ENCODE data around the gene AKAP6. TPM values are rescaled to one million over a fixed set of nuclear protein-coding genes. Genes with fewer than 3 reads are reported as not detected.

Gene AKAP6
- total RNA-seq, 1 experiment from 2014 or later = 1.1 TPM

DNA sequence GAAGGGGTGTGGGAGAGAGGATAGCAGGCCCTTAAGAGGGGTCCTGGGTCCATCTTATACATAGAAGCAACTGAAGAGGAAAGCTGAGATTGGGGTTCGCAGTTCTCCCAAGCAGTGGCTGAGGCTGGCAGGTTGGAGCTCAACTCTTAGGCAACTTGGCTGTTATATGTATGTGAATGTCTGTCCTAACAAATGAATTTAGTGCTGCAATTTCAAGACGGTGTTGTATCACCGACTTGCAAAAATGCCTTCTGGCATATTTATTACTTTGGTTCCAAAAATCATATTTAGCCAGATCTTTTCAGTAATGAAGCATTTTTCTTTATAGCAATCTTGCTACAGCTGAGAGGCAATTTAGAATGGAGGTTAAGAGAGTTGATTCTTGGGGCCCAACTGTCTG, 148.3 kb downstream of the AKAP6 start:
- H2BK20ac ChIP-seq (ENCODE audit: low read depth, low read length, poor library complexity, severe bottlenecking) = no peak overlapping the region
- H3K18ac ChIP-seq (ENCODE audit: insufficient read length, low read depth, low read length) = no peak overlapping the region
- H2AFZ ChIP-seq (ENCODE audit: low read length) = no peak overlapping the region
- no peak overlapping the region for H4K91ac ChIP-seq (ENCODE audit: insufficient read length, low read depth, low read length)
- H3K9ac ChIP-seq (ENCODE audit: extremely low read depth, insufficient read length, low read length) = no peak overlapping the region
- no peaks in the 10 kb centered on the region for H3K23me2 ChIP-seq (ENCODE audit: insufficient read length, low read depth, low read length, poor library complexity, severe bottlenecking)
- H2AK5ac ChIP-seq (ENCODE audit: insufficient read length, low read length) = no peak overlapping the region
- H3K56ac ChIP-seq (ENCODE audit: insufficient read length, low read depth, low read length) = no peak overlapping the region
- no peak overlapping the region for H3K23ac ChIP-seq (ENCODE audit: insufficient read length, low read depth, low read length)
- H4K20me1 ChIP-seq (ENCODE audit: control insufficient read depth, insufficient read depth, insufficient read length) = no peaks in the 10 kb centered on the region
- no peaks in the 10 kb centered on the region for H3K9me3 ChIP-seq (ENCODE audit: control insufficient read depth, low read depth, low read length)
- TF ChIP-seq, protein P1, sequence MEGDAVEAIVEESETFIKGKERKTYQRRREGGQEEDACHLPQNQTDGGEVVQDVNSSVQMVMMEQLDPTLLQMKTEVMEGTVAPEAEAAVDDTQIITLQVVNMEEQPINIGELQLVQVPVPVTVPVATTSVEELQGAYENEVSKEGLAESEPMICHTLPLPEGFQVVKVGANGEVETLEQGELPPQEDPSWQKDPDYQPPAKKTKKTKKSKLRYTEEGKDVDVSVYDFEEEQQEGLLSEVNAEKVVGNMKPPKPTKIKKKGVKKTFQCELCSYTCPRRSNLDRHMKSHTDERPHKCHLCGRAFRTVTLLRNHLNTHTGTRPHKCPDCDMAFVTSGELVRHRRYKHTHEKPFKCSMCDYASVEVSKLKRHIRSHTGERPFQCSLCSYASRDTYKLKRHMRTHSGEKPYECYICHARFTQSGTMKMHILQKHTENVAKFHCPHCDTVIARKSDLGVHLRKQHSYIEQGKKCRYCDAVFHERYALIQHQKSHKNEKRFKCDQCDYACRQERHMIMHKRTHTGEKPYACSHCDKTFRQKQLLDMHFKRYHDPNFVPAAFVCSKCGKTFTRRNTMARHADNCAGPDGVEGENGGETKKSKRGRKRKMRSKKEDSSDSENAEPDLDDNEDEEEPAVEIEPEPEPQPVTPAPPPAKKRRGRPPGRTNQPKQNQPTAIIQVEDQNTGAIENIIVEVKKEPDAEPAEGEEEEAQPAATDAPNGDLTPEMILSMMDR (conservative IDR thresholded peaks at IDR 0.05) = no peak
- H3K79me1 ChIP-seq (ENCODE audit: insufficient read depth, low read depth, low read length, poor library complexity, severe bottlenecking) = no peaks in the 10 kb centered on the region
- H3K27ac ChIP-seq (ENCODE audit: insufficient read length, low read depth, low read length) = no peak overlapping the region
- H2BK5ac ChIP-seq (ENCODE audit: insufficient read length, low read length) = no peak overlapping the region
- H3K36me3 Mint-ChIP-seq (ENCODE audit: insufficient read depth in 1 of 3, low read depth in 3 of 3) = no peaks in the 10 kb centered on the region
- H3T11ph ChIP-seq (ENCODE audit: low read length) = no peak overlapping the region
- H2BK15ac ChIP-seq (ENCODE audit: low read depth, low read length) = no peak overlapping the region
- H3K27ac Mint-ChIP-seq = no peak overlapping the region; a peak in 1 of 7 replicates
- H3K27me3 Mint-ChIP-seq (ENCODE audit: low read depth) = no peaks in the 10 kb centered on the region
- no peaks in the 10 kb centered on the region for H3K27me3 ChIP-seq (ENCODE audit: insufficient read depth, low read length)
- H3K4ac ChIP-seq (ENCODE audit: low read depth, low read length) = no peak overlapping the region
- no peak overlapping the region for H4K8ac ChIP-seq (replicated peaks; ENCODE audit: insufficient read length, low read depth, low read length)
- peaks cover 15 to 16% of the 10 kb centered on the region in 2 experiments for H3K4me1 Mint-ChIP-seq
- no peaks in the 10 kb centered on the region for H3K9me3 Mint-ChIP-seq
- no peak overlapping the region for H3K4me2 ChIP-seq (ENCODE audit: insufficient read depth, insufficient read length, low read length)
- no peaks in the 10 kb centered on the region for H3K79me2 ChIP-seq (ENCODE audit: insufficient read depth, low read length)
- DNase-seq = no peak
- peaks cover 2% of the 10 kb centered on the region; the same call in 1 of the 2 replicates for H3K4me1 ChIP-seq (ENCODE audit: insufficient read depth, low read length)
- no peak overlapping the region for H4K5ac ChIP-seq (ENCODE audit: insufficient read length, low read depth, low read length)
- H2BK120ac ChIP-seq (ENCODE audit: low read depth, low read length, poor library complexity, severe bottlenecking) = no peak overlapping the region
- H2BK12ac ChIP-seq (ENCODE audit: insufficient read length, low read depth, low read length) = no peak overlapping the region
- no peak overlapping the region for H3K4me3 Mint-ChIP-seq
- no CpG with 5 or more reads among the region's 3 CpGs for WGBS (ENCODE audit: extremely low coverage, insufficient read length, low lambda C conversion rate)
- no peak overlapping the region for H3K14ac ChIP-seq (ENCODE audit: insufficient read depth, low read length)

All from H9 (cell line).